AML-193 (cell line): ENCODE data around the gene CTTNBP2.

Experiments used
- DNase-seq, 2 experiments: peaks; one replicate each; lab custom pipeline; 2025; lab: John Stamatoyannopoulos, UW

CTTNBP2 gene

DNA sequence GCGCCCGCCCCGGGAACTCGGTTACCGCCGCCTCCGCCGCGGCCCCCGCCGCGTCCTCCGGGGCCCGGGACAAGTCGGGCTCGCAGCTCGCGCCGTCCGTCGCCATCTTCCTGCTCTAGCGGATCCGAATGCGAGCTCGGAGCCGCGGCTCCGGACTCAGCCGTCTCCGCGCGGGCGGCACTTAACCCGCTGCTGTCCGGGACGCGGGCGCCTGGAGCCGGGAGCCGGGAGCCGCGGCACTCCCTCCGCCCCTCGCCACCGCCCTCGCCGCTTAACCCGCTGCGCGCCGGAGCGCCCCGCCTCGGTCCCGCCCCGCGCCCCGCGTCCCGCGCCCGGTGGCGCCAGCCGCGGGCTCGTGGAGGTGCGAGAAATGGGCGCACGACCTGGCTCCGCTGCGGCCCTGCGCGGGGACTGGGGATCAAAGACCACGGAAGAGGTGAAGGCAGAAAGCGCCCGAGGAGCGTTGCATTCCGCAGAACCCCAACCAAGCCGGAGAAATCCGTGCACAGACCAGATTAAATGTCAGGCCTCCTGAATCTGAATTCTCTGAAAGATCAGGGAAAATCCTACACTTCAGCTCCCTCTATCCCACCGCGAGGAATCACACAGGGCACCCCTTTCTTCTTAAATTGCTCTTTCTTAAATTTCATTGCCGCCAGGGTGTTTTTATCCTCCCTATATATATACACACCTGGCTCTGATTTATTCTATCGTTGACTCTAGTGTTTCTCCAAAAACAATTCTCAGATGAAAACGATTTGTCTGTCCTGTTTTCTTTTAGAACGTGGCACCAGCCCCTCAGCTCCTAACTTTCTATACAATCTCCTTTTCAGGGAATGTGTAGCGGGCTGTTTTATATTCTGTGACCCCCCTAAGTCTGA is at the start of gene CTTNBP2:
Gene CTTNBP2 (minus strand): TSS at position 132 of the 881 bp plus-strand sequence. CDS start 26 bp downstream, at position 106.
- DNase-seq, result no peak

- no peak for DNase-seq
Observed at GRCh38 chr7:117916309-117916708, 43.1 kb upstream of the CTTNBP2 start.

DNA sequence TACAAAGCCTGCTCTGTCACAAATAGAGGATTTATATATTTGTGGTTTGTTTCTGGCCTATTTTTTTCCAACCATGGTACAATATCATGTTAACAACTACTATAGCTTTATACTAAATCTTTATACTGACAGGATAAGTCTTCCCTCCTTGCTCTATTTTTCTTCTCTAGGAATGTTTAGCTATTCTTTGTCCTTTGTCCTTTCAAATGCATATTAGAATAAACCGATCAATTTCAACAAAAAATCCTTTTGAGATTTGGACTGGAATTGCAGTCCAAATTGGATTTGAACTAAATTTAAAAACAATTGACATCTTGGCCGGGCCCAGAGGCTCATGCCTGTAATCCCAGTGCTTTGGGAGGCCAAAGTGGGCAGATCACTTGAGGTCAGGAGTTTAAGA is 39.2 kb upstream of the CTTNBP2 start:
- DNase-seq, result no peak

GRCh38 chr7:117908031-117908795 is 35.0 kb upstream of the CTTNBP2 start:
- DNase-seq, result no peak

- DNase-seq, result no peak
Observed at GRCh38 chr7:117907049-117907640, 33.9 kb upstream of the CTTNBP2 start.

DNA sequence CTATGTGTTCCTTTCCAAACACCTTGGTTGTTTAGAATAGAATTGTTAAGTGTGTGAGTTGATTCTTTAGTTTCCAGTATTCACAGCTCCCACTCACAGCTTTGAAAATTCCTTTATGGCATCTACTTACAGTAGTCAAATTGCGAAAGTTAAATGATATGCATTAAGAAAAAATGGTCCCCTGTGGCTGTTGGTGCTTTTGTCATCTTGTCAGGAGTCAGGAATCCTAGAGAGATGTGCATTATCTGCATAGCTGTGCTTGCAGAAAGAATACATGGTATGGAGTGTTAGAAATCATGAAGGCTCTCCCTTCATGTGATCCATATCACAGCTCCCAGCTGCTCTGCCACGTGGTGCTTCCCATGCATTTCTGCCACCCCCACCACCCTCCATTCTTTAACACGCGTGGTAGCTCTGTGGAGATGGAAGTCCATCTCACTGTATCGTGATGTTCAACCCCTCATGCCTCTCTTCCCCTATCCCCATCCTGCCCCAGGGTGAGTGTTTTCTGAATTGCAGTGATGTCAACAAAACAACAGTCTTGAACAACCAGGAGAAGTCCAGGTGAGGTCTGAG is 29.2 kb upstream of the CTTNBP2 start:
- no peak for DNase-seq

DNA sequence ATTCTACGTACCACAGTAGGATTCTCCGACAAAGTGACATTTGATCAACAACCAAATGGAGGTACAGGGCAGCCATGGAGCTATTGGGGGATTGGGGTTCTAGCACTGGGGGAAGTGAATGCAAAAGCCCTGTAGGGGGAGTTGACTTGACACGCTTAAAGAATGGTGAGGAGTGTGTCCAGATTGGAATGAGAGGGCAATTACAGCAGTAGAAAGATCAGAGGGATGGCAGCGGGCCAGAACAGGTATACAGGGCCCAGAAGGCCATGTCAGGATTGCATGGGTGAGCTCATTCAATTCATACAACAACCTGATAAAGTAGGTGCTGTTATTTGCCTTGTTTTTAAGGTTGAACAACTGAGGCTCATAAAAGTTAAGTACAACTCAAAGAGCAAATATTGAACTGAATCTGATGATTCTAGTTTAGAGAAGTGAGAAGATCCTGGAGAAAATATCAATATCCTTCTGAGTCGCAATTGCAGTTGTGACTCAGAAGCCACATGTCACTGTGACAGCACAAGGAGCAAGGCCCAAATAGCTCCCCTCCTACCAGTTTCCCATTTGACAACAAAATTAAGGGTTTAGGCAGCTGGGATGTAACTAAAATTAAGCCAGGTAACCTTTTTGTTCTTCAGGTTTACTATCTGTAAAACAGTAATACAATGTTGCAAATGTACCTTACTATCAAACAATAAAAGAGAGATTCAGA is 28.0 kb upstream of the CTTNBP2 start:
- no peak for DNase-seq

DNA sequence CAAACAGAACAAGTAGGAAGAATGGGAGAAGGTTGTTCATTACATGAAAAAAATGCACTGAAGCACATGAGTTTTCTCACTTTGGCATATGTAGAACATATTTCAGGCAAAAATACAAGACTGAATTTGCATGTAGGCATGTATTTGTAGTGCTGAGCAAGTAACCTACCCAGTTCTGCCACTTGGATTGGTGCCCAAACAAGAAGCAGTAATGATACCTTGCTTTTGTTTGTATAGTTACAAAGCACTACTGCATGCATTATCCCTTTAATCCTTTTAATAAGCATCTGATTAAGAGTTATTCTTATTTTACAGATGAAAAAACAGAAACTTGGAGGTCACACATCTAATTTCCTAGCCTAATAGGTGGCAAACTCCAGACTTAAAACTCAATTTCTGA is 23.1 kb upstream of the CTTNBP2 start:
- no peak for DNase-seq

- no peak for DNase-seq
Observed at GRCh38 chr7:117895276-117895675, 22.0 kb upstream of the CTTNBP2 start.

DNA sequence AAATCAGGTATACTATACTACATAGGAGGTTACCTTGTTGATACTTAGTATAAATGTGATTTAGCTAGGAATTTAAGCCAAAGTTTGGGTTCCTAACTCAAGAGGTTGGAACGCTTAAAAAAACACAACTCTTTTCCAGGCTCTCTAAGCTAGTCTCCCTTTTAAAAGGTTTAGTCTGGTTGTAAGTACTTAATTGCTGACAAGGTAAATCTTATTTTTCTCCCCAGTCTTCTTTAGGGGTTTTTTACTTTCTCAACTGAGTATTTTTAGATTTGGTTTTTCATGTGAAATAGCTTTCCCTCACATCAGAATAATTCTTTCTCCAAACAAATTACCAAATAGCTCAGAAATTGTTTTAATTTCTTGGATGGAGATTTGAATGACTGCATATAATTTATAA is 20.8 kb upstream of the CTTNBP2 start:
- no peak for DNase-seq

DNA sequence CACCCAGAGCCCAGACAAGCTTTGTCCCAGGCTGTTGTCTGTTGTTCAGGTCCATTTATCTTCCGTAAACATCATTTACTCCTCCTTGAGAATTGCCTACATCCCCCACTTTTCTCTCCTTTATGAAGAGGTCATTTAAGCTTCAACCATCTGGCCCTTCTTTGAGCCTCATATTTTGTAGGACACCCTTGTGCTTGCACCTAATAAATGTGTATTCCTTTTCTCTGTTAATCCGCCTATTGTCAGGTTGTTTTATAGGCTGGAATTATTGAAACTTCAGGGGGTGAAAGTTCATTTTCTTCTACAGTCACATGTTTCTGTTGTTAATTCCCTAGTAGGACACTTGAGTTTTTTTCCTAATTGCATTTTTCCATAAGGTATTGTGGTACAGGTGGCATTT is 19.6 kb upstream of the CTTNBP2 start:
- no peak for DNase-seq

DNA sequence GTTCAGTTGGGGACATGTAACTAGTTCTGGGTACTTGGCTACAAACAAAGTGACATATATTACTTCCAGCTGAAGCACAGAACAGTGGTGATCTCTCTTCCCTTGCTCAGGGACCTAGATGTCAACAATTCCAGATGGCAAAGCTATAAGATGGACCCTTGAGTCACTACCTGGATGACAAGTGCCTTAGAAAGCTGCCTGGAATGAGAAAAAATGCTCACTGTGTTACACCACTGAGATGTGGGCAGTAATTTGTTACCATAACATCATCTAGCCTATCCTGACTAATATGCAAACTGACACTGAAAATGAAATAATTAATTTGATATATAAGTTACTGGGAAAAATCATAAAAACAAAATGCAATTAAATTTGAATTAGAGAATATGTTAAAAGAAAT is 16.4 kb upstream of the CTTNBP2 start:
- DNase-seq, result no peak

GRCh38 chr7:117888627-117889026 is 15.4 kb upstream of the CTTNBP2 start:
- DNase-seq, result no peak

DNA sequence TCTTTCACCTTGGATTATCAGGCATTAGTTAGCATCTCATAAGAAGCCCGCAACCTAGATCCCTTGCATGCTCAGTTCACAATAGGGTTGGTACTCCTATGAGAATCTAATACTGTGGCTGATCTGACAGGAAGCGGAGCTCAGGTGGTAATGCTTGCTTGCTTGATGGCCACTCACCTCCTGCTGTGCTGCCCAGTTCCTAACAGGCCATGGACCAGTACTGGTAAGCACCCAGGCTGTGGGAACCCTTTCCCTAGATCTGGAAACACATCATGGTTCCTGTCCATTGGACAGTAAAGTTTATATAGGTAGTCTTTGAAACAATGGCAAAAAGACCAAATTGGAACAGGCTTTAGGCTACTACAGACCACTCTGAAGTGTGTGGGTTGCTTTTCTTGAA is 9.4 kb upstream of the CTTNBP2 start:
- no peak for DNase-seq

GRCh38 chr7:117876761-117877160 is 3.5 kb upstream of the CTTNBP2 start:
- no peak for DNase-seq

DNA sequence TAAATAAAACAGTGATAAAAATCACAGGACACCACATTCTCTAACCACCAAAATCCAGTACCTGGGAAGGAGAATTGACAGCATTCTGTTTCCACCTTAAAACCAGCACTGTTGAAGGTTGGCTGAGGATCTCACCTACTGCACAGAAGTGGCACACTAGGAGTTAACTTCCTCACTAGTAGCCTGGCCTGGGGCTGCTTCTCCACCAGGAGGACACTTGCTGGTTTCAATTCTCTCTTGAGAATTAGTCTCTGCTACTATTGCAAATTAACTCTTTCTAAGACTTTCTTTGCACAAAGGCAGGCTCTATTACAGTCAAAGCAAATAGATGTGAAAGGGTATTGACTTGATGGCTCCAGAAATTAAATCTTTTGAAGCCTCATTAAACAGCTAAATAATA is 2.3 kb upstream of the CTTNBP2 start:
- no peak for DNase-seq

- DNase-seq, result no peak
Observed at GRCh38 chr7:117874191-117874700, 1.0 kb upstream of the CTTNBP2 start.

GRCh38 chr7:117872561-117873309 is 506 bp downstream of the CTTNBP2 start:
- DNase-seq, result no peak

DNA sequence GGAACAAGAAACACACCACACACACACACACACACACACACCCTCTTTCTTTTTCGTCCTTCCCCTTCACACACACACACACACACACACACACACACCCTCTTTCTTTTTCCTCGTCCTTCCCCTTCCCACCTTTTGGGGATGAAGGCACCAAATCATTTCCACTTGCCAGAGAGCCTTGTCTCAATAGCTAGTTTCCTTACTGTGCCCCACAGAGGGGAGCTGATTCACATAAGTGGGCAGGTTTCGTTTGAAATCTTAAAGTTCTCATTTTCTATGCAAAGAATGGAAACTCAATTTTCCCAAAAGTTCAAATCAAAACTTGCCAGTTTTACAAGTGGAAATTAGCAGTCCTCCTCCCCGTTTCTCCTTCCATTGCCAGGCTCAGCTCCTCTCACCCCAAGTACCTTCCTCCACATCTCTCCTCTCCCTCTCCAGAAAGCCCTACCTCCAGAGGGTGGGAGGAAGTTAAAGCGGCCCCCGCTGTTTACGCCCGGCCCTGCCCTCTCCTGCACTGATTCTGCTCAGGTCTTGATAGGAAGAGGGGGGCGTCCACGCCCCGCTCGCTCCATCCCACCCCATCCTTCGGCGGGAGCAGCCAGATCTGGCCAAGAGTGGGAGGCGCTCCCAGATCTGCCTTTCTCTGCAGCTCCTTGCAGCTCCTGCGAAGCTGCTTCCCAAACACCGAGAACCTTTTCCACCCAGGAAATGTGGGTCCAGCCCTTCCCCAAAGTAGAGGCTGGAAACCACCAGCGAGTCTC is 1.3 kb downstream of the CTTNBP2 start:
- DNase-seq, result no peak

DNA sequence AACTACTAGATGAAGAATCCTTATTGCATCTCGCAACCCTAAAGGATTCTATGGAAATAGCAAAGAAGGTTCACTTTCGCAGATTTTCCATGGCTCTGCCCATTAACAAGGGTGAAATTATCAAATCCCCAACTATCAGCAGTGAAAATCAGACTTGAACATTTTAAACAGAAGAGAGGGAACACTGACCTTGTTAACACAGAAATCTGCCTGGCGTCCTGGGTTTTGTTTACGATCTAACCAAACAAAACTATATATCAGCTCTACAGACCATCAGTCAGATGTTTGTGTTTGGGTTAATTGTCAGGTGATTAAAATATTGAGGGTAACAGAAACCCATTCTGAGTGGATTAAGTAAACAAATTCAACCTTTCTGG is 1.9 kb downstream of the CTTNBP2 start:
- no peak for DNase-seq
